Stimulated activated effector memory CD8-positive, alpha-beta T cell treated with anti-CD3 and anti-CD28 coated beads, Interleukin-12 subunit alpha, Interleukin-12 subunit beta, amount 100 ng/mL, for 72 hours (primary cell): ENCODE measurements around the gene PAFAH1B2.

Experiments
- ATAC-seq: fragments of 150-1000 bp; cut with Tn5 transposase; 2 replicates; pipeline ENCODE4 v1.10.0; 2021
- DNase-seq, 2 donors: peaks; one replicate each; pipeline ENCODE4 v3.0.0; 2021 to 2022; ENCODE audit warnings: low spot score in 2 of 2
- H3K27ac Mint-ChIP-seq: one replicate; pipeline ENCODE4 v1.8.0; 2022; ENCODE audit warnings: mild to moderate bottlenecking, mixed read lengths
- H3K36me3 Mint-ChIP-seq: one replicate; pipeline ENCODE4 v1.8.0; 2022; ENCODE audit warnings: mild to moderate bottlenecking, mixed read lengths
- H3K4me1 Mint-ChIP-seq: one replicate; pipeline ENCODE4 v1.8.0; 2022; ENCODE audit warnings: mixed read lengths
- H3K4me3 Mint-ChIP-seq: one replicate; pipeline ENCODE4 v1.8.0; 2022; ENCODE audit warnings: mild to moderate bottlenecking, mixed read lengths
- H3K9me3 Mint-ChIP-seq: one replicate; pipeline ENCODE4 v1.8.0; 2022; ENCODE audit warnings: mixed read lengths

The PAFAH1B2 gene

DNA sequence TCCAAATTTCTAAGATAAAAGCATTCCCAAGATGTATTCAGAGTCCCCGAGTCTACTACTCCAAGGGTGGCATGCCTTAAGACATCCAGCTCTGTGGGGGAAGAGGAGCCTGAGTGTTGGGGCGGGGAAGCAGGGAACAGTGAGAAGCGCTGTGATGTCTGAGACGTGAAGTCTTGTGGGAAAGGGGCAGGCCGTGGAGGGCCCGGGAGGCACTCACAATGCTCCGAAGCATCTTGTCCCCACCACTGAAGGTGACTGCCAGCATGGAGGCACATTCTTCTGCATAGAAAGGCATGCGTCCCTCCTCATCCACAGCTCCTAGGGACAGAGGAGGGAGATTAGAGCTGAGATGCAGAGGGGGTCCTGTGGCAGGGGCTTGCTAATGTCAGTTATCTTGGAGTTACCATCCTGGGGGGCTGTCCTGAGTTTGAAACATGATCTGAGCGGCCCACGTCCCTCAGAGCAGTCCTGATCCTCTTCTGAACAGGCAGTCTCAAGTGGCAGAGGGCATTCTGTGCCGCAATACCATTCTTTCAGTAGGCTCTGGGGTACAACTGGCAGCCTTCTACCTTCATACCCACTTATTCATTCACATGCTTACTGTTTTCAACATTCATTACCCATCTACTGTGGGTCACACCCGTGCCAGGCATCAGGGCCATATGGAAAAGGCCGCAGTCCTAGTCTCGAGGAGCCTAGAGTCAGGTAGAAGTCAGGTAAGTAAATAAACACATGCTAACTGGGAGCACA, 79.1 kb downstream of the PAFAH1B2 start:
- Mint-ChIP-seq H3K4me3 (no peak overlapping the region), H3K27ac (peak overlapping the region; percentile 72), H3K4me1 (peaks cover 29% of the 10 kb centered on the region), H3K36me3 (peaks cover 95% of the 10 kb centered on the region), H3K9me3 (no peaks in the 10 kb centered on the region)
- ATAC-seq (no peak), DNase-seq (no peak)

GRCh38 chr11:117223741-117224689, 79.9 kb downstream of the PAFAH1B2 start:
- no peaks in the 10 kb centered on the region for H3K9me3 Mint-ChIP-seq
- peaks cover 37% of the 10 kb centered on the region for H3K4me1 Mint-ChIP-seq
- no peak overlapping the region for H3K4me3 Mint-ChIP-seq
- H3K36me3 Mint-ChIP-seq: peaks cover 95% of the 10 kb centered on the region
- peak overlapping the region; percentile 43 for H3K27ac Mint-ChIP-seq
- DNase-seq: no peak
- no peak for ATAC-seq

- Mint-ChIP-seq H3K4me1 (peaks cover 47% of the 10 kb centered on the region), H3K36me3 (peaks cover 98% of the 10 kb centered on the region), H3K9me3 (no peaks in the 10 kb centered on the region), H3K4me3 (no peak overlapping the region), H3K27ac (no peak overlapping the region)
- ATAC-seq: no peak
- DNase-seq: no peak
These were observed 81.6 kb downstream of the PAFAH1B2 start for GRCh38 chr11:117225553-117226170.
